ENCODE data around the gene MAPK11. TPM values are rescaled to one million over a fixed set of nuclear protein-coding genes. Genes with fewer than 3 reads are reported as not detected.

The MAPK11 gene
- total RNA-seq, 1 experiment from 2014 or later: 5.5 TPM

DNA sequence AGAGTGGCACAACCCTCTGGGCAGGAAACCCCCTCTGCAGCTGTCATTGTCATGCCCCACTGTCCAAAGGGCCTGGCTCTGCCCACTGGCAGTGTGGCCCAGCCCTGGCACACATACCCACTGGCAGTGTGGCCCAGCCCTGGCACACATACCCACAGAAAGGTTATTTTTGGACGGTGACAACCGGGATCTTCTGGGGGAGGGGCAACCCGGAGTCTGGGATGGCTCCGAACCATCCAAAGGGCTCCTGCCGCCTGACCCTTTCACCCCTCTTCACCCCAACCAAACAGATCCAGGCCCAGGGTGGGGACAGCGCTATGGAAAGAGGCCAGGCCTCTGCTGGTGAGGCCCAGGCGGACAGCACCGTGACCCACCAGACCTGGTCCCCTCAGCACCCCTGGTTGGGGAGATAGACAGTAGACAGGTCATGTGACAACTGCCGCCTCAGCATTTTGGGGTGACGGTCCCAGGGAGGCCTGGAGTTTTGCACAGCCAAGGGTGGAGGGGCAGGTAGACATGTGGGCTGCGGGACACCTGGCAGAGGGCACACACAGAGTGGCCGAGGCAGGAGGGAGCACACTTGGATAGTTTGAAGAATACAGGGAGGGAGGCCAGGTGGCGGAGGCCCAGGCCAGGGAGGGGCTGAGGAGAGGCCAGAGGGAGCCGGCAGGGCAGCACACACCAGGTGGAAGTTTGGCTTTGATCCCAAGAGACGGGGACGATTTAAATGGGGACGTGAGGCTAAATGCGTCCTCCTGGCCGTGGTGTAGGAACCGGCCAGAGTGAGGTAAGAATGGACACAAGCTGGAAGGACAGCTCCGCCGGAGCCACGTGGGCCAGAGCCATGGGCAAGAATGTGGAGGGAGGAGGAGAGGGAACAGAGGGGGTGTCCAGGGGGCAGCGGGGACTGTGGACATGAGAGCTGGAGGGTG lies 11.6 kb downstream of the MAPK11 start:
- intact Hi-C loops (cut with micrococcal nuclease; ENCODE audit: unreplicated experiment): no loop called here
- H3K4me3 ChIP-seq: no peak overlapping the region
- TF ChIP-seq EZH2 (IDR thresholded peaks at IDR 0.05; ENCODE audit: low read depth): no peak
- TF ChIP-seq, protein P1, sequence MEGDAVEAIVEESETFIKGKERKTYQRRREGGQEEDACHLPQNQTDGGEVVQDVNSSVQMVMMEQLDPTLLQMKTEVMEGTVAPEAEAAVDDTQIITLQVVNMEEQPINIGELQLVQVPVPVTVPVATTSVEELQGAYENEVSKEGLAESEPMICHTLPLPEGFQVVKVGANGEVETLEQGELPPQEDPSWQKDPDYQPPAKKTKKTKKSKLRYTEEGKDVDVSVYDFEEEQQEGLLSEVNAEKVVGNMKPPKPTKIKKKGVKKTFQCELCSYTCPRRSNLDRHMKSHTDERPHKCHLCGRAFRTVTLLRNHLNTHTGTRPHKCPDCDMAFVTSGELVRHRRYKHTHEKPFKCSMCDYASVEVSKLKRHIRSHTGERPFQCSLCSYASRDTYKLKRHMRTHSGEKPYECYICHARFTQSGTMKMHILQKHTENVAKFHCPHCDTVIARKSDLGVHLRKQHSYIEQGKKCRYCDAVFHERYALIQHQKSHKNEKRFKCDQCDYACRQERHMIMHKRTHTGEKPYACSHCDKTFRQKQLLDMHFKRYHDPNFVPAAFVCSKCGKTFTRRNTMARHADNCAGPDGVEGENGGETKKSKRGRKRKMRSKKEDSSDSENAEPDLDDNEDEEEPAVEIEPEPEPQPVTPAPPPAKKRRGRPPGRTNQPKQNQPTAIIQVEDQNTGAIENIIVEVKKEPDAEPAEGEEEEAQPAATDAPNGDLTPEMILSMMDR (conservative IDR thresholded peaks at IDR 0.05): no peak
- POLR2A ChIA-PET (ENCODE audit: unreplicated experiment): no interaction called here
- peaks cover 34% of the 10 kb centered on the region for H3F3A ChIP-seq (ENCODE audit: insufficient read depth, low read depth)
- no peaks in the 10 kb centered on the region for H3K27me3 ChIP-seq (ENCODE audit: insufficient read depth, low read depth)
- no TSS peak for BruUV-seq (replicated peaks)
- no peaks in the 10 kb centered on the region for H3K9me3 ChIP-seq (ENCODE audit: insufficient read depth, low read depth)
- no peaks in the 10 kb centered on the region for H3K9me2 ChIP-seq (ENCODE audit: insufficient read depth)
- H3K79me2 ChIP-seq (ENCODE audit: low read depth): peaks cover 23% of the 10 kb centered on the region
- CTCF ChIA-PET: no interaction called here
- DNase-seq: no peak
- 0 out of 2 replicates have a peak, but pooled peaks cover 3% of the 10 kb centered on the region for H3K36me3 ChIP-seq (ENCODE audit: low read depth)
- H3K4me2 ChIP-seq: no peak overlapping the region
- H3K4me1 ChIP-seq (replicated peaks; ENCODE audit: insufficient read depth): peaks cover 30% of the 10 kb centered on the region
- no peak overlapping the region for H2AFZ ChIP-seq
- H4K20me1 ChIP-seq (ENCODE audit: insufficient read depth): peaks cover 3% of the 10 kb centered on the region
- no peak overlapping the region for H3K27ac ChIP-seq

DNA sequence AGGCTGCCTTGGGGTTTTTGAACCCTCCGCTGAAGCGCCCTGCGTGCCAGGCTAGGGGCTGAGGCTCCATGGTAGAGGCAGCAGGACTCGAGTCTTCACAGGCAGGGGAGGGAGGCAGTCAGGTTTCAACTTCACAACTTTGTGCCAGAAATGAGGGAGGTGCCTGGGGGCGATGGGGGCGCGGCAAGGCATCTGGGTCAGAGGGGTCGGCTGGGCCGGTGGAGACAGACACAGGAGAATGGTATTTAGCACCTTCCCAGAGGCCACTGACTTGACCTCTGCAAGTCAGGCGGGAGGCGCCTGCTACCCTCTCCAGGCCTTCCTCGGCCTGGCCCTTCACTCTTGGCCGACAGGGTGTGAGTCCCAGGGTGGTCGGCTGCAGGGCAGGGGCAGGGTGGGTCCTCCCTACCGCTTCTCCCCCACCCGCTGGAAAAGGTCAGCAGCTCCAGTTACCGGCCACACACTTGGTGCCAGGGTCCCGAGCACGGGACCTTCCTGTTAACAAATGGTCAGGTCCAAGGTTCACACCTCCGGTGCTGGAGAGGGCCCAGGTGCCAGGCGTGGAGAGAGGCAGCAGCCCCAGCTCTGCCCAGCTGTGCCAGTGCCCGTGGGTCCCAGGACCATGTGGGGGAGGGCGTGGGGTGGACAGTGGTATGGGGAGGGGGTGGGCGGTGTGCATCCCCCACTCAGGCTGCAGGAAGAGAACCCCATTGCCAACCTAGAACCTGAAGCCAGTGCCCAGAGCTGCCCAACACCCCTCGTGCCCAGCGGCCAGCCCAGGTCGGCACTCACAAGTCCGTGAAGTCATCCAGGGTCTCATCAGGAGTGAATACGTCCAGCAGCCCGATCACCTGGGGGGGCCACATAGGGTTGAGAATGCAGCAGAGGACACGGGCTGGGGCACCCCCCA lies 12.5 kb downstream of the MAPK11 start:
- no peak for TF ChIP-seq EZH2 (IDR thresholded peaks at IDR 0.05; ENCODE audit: low read depth)
- TF ChIP-seq, protein P1 (conservative IDR thresholded peaks at IDR 0.05): no peak
- POLR2A ChIA-PET (ENCODE audit: unreplicated experiment): no interaction called here
- BruUV-seq (replicated peaks): no TSS peak
- intact Hi-C loops (cut with micrococcal nuclease; ENCODE audit: unreplicated experiment): no loop called here
- Histone ChIP-seq H3K4me2 (no peak overlapping the region), H3K9me3 (ENCODE audit: insufficient read depth, low read depth) (no peaks in the 10 kb centered on the region), H3K4me3 (no peak overlapping the region), H3K36me3 (ENCODE audit: low read depth) (0 out of 2 replicates have a peak, but pooled peaks cover 3% of the 10 kb centered on the region), H2AFZ (no peak overlapping the region), H3K9me2 (ENCODE audit: insufficient read depth) (no peaks in the 10 kb centered on the region), H3K27ac (no peak overlapping the region), H3F3A (ENCODE audit: insufficient read depth, low read depth) (peaks cover 35% of the 10 kb centered on the region), H3K79me2 (ENCODE audit: low read depth) (peaks cover 23% of the 10 kb centered on the region), H4K20me1 (ENCODE audit: insufficient read depth) (peaks cover 6% of the 10 kb centered on the region), H3K27me3 (ENCODE audit: insufficient read depth, low read depth) (no peaks in the 10 kb centered on the region), H3K4me1 (replicated peaks; ENCODE audit: insufficient read depth) (peaks cover 21% of the 10 kb centered on the region)
- CTCF ChIA-PET: no interaction called here
- no peak for DNase-seq

DNA sequence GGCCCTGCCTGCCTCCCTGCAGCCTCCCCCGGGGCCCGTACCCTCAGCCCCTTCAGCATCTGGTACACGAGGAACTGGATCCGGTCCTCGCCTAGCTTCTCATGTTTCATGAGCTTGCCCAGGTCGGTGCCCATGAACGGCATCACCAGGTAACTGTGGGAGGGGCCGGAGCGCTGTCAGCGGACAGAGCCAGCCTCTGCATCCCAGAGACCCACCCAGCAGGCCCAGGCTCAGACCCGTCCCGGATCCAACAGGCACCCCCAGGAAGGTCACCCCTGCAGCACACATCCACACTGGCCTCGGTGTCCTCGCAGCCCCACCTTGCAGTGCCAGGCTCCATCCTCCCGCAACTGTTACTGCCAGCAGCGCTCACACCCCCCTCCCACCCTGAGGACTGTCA lies 13.1 kb downstream of the MAPK11 start:
- Histone ChIP-seq H3K79me2 (ENCODE audit: low read depth) (peaks cover 23% of the 10 kb centered on the region), H4K20me1 (ENCODE audit: insufficient read depth) (peaks cover 12% of the 10 kb centered on the region), H3K9me2 (ENCODE audit: insufficient read depth) (no peaks in the 10 kb centered on the region), H3K4me2 (no peak overlapping the region), H3K4me3 (no peak overlapping the region), H3K36me3 (ENCODE audit: low read depth) (0 out of 2 replicates have a peak, but pooled peaks cover 3% of the 10 kb centered on the region), H3K9me3 (ENCODE audit: insufficient read depth, low read depth) (no peaks in the 10 kb centered on the region), H2AFZ (no peak overlapping the region), H3F3A (ENCODE audit: insufficient read depth, low read depth) (peaks cover 35% of the 10 kb centered on the region), H3K27me3 (ENCODE audit: insufficient read depth, low read depth) (no peaks in the 10 kb centered on the region), H3K27ac (no peak overlapping the region), H3K4me1 (replicated peaks; ENCODE audit: insufficient read depth) (peaks cover 14% of the 10 kb centered on the region)
- intact Hi-C loops (cut with micrococcal nuclease; ENCODE audit: unreplicated experiment): no loop called here
- no peak for TF ChIP-seq EZH2 (IDR thresholded peaks at IDR 0.05; ENCODE audit: low read depth)
- TF ChIP-seq, protein P1 (conservative IDR thresholded peaks at IDR 0.05): no peak
- POLR2A ChIA-PET (ENCODE audit: unreplicated experiment): no interaction called here
- CTCF ChIA-PET: no interaction called here
- no peak for DNase-seq
- BruUV-seq (replicated peaks): no TSS peak

Measured in PC-9 (cell line).